HEK293T (cell line): ENCODE data around the gene EXD3.

Experiments used
- BHLHE40 ChIP-seq: fragments of 450-650 bp; IDR thresholded peaks from 2 replicates; pipeline ENCODE4 v1.6.1; 2016; ENCODE audit warnings: mild to moderate bottlenecking, moderate library complexity, borderline replicate concordance
- ELF4 ChIP-seq: fragments of 450-650 bp; IDR thresholded peaks from 2 replicates; pipeline ENCODE4 v1.6.1; 2017; ENCODE audit warnings: antibody characterized with exemption
- FOXA1 ChIP-seq: fragments of 450-650 bp; IDR thresholded peaks from 2 replicates; pipeline ENCODE4 v1.6.1; 2016; ENCODE audit warnings: mild to moderate bottlenecking
- FOXK2 ChIP-seq: fragments of 450-650 bp; IDR thresholded peaks from 2 replicates; pipeline ENCODE4 v1.6.1; 2016; ENCODE audit warnings: mild to moderate bottlenecking
- FOXM1 ChIP-seq: fragments of 450-650 bp; IDR thresholded peaks from 2 replicates; pipeline ENCODE4 v1.6.1; 2017; ENCODE audit warnings: mild to moderate bottlenecking, borderline replicate concordance
- SP1 ChIP-seq: fragments of 450-650 bp; IDR thresholded peaks from 2 replicates; pipeline ENCODE4 v1.6.1; 2017

DNA sequence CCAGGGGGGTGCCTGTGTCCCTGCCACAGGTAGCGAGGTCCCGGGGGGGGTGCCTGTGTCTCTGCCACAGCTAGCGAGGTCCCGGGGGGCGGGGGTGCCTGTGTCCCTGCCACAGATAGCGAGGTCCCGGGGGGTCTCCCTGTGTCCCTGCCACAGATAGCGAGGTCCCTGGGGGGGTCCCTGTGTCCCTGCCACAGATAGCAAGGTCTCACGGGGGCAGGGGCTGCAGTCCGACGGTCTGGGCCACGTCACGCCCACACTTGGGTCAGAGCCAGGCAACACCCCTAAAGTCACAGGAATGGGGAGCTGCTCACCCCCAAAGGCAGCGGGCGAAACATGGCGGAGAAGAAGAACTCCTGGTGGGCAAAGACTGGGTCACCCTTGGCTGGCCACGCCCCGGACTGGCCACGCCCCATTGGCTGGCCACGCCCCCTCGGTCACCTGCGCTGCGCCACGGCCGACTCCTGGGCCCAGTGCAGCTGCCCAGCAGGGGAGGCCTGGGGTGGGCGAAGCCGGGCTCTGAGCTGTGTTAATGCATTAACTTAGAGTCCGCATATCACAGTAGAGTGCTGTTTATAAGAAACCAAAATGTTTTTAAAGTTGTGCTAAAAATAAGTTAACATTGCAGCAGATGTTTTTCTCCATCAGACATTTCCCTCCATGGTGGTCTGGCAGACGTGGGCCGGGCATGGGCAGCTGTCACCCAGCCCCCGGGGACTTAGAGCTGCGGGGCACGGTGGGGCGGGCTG, 7.2 kb upstream of the EXD3 start:
- no peak for TF ChIP-seq SP1
- TF ChIP-seq BHLHE40 = no peak
- TF ChIP-seq FOXM1 = no peak
- TF ChIP-seq ELF4 = no peak
- TF ChIP-seq FOXA1 = no peak
- no peak for TF ChIP-seq FOXK2
